ENCODE measurements around the gene PRDM1.

PRDM1 gene

GRCh38 chr6:106097411-106098231 lies 11.5 kb downstream of the PRDM1 start:
- no peak for DNase-seq (ENCODE audit: low read depth)

- no peak for DNase-seq (ENCODE audit: low read depth)
These were observed 12.5 kb downstream of the PRDM1 start for GRCh38 chr6:106098383-106099234.

- no peak for DNase-seq (ENCODE audit: low read depth)
These were observed 13.1 kb downstream of the PRDM1 start for GRCh38 chr6:106099235-106099537.

GRCh38 chr6:106100755-106101154 lies 14.6 kb downstream of the PRDM1 start:
- no peak for DNase-seq (ENCODE audit: low read depth)

GRCh38 chr6:106101466-106101865 lies 15.3 kb downstream of the PRDM1 start:
- DNase-seq (ENCODE audit: low read depth): no peak

GRCh38 chr6:106102034-106102433 lies 15.9 kb downstream of the PRDM1 start:
- no peak for DNase-seq (ENCODE audit: low read depth)

GRCh38 chr6:106102967-106103727 lies 17.0 kb downstream of the PRDM1 start:
- no peak for DNase-seq (ENCODE audit: low read depth)

- no peak for DNase-seq (ENCODE audit: low read depth)
These were observed 17.6 kb downstream of the PRDM1 start for GRCh38 chr6:106103728-106104109.

- DNase-seq (ENCODE audit: low read depth): no peak
These were observed 18.3 kb downstream of the PRDM1 start for GRCh38 chr6:106104476-106104875.

GRCh38 chr6:106104941-106105340 lies 18.8 kb downstream of the PRDM1 start:
- no peak for DNase-seq (ENCODE audit: low read depth)

- DNase-seq (ENCODE audit: low read depth): no peak
These were observed 19.4 kb downstream of the PRDM1 start for GRCh38 chr6:106105493-106105892.

- no peak for DNase-seq (ENCODE audit: low read depth)
These were observed 20.3 kb downstream of the PRDM1 start for GRCh38 chr6:106106276-106107042.

GRCh38 chr6:106107043-106107613 lies 21.0 kb downstream of the PRDM1 start:
- no peak for DNase-seq (ENCODE audit: low read depth)

GRCh38 chr6:106108129-106108528 lies 22.0 kb downstream of the PRDM1 start:
- no peak for DNase-seq (ENCODE audit: low read depth)

GRCh38 chr6:106109029-106109428 lies 22.9 kb downstream of the PRDM1 start:
- DNase-seq (ENCODE audit: low read depth): no peak

GRCh38 chr6:106110164-106110826 lies 24.2 kb downstream of the PRDM1 start:
- no peak for DNase-seq (ENCODE audit: low read depth)

- no peak for DNase-seq (ENCODE audit: low read depth)
These were observed 26.3 kb downstream of the PRDM1 start for GRCh38 chr6:106112433-106112832.

- DNase-seq (ENCODE audit: low read depth): no peak
These were observed 27.3 kb downstream of the PRDM1 start for GRCh38 chr6:106113256-106113959.

GRCh38 chr6:106114492-106114891 lies 28.4 kb downstream of the PRDM1 start:
- no peak for DNase-seq (ENCODE audit: low read depth)

GRCh38 chr6:106115286-106115685 lies 29.1 kb downstream of the PRDM1 start:
- no peak for DNase-seq (ENCODE audit: low read depth)

Data from stimulated activated CD8-positive, alpha-beta memory T cell treated with anti-CD3 and anti-CD28 coated beads, Interleukin-15, amount 100 ng/mL, for 24 hours (primary cell).